HG03045 (cell line): ENCODE data around the gene PPP1R1A.

Source experiments
- ATAC-seq: cut with Tn5 transposase; IDR thresholded peaks from one replicate; pipeline ENCODE4 v1.9.1; 2021; ENCODE audit warnings: mild to moderate bottlenecking, moderate library complexity; ENCODE audit not compliant: unreplicated experiment

PPP1R1A gene

GRCh38 chr12:54572881-54573280, 15.6 kb downstream of the PPP1R1A start:
- ATAC-seq: no peak

- ATAC-seq: no peak
Observed at GRCh38 chr12:54571193-54572188, 17.0 kb downstream of the PPP1R1A start.

- no peak for ATAC-seq
Observed at GRCh38 chr12:54569995-54570528, 18.4 kb downstream of the PPP1R1A start.

GRCh38 chr12:54569072-54569471, 19.4 kb downstream of the PPP1R1A start:
- ATAC-seq: no peak

- ATAC-seq: no peak
Observed at GRCh38 chr12:54566792-54567191, 21.7 kb downstream of the PPP1R1A start.

GRCh38 chr12:54565986-54566544, 22.4 kb downstream of the PPP1R1A start:
- ATAC-seq: no peak

GRCh38 chr12:54565310-54565985, 23.0 kb downstream of the PPP1R1A start:
- no peak for ATAC-seq

GRCh38 chr12:54564768-54565167, 23.7 kb downstream of the PPP1R1A start:
- no peak for ATAC-seq

- ATAC-seq: no peak
Observed at GRCh38 chr12:54563787-54564186, 24.7 kb downstream of the PPP1R1A start.

- ATAC-seq: no peak
Observed at GRCh38 chr12:54562750-54563356, 25.6 kb downstream of the PPP1R1A start.

- ATAC-seq: no peak
Observed at GRCh38 chr12:54561164-54561563, 27.3 kb downstream of the PPP1R1A start.

- ATAC-seq: peak; percentile 100
Observed at GRCh38 chr12:54560374-54560858, 28.0 kb downstream of the PPP1R1A start.

- ATAC-seq: no peak
Observed at GRCh38 chr12:54558759-54559158, 29.7 kb downstream of the PPP1R1A start.

GRCh38 chr12:54558311-54558710, 30.1 kb downstream of the PPP1R1A start:
- no peak for ATAC-seq

GRCh38 chr12:54555670-54556257, 32.7 kb downstream of the PPP1R1A start:
- ATAC-seq: no peak

- peak; percentile 10 for ATAC-seq
Observed at GRCh38 chr12:54549774-54550451, 38.5 kb downstream of the PPP1R1A start.

- ATAC-seq: no peak
Observed at GRCh38 chr12:54546511-54546910, 41.9 kb downstream of the PPP1R1A start.

GRCh38 chr12:54544743-54545142, 43.7 kb downstream of the PPP1R1A start:
- ATAC-seq: no peak

GRCh38 chr12:54543526-54543925, 44.9 kb downstream of the PPP1R1A start:
- no peak for ATAC-seq
